HG03521 (cell line): Measurements from ENCODE around the gene HEPHL1.
A peak's percentile ranks its signal among the peaks of the same experiment; 100 is the strongest.
"Not testable (repeated sequence)": the region's sequence is repeated elsewhere in the genome, so short reads cannot be mapped to it uniquely, and the experiment has no call there.

ENCODE experiments used
- ATAC-seq: cut with Tn5 transposase; IDR thresholded peaks from one replicate; pipeline ENCODE4 v1.9.1; 2021; ENCODE audit warnings: mild to moderate bottlenecking, moderate library complexity; ENCODE audit not compliant: unreplicated experiment

Gene HEPHL1

DNA sequence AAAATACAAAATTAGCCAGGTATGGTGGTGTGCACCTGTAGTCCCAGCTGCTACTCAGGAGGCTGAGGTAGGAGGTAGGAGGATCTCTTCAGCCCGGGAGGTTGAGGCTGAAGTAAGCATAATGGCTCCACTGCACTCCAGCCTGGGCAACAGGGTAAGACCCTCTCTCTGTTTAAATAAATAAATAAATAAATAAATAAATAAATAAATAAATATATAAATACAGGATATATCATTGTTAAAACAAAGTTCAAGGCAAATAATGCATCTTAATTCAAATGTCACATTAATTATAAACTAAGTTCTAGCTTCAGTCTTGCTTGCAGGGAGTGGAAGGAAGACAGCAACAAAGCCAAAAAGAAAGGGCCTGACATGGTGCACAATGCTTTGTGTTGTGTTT is 63.0 kb downstream of the HEPHL1 start:
- no peak for ATAC-seq

DNA sequence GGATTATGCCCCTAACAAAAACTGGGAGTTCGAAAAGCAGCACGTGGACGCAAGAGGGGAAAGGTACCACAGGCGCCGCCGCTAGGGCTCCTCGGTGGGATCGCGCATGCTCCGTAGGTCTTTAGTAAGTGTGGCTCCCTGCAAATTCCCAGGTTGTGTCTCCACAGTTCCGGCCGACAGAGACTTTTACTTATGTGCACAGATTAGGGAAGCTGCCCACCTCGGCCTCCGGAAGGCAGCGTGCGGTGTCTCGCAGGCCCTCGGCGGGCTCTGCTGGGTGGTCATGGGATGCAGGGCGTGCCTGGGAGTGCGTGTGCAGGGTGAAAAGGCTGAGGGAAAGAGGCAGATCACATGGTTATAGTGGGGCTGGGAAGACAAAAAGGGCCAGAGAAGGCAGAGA is 67.8 kb downstream of the HEPHL1 start:
- ATAC-seq, result no peak

DNA sequence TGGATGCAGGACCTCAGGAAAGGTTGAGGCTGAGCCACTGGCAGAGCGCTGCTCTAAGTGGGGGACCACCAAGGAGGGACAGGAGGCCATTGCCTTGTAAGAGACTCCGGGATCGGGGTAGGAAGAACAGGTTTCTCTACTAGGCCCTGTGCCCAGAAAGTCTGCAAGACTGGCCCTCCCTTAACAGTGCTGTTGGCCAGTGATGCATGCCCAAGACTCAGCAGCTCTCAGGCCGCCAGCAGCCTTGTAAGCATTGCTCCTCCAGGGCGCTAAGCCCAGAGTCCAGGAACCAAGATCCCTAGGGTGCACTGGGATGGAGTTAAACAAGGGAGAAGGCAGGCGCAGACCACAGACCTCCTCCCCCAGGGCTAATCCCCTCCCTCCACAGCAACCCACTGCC is 68.2 kb downstream of the HEPHL1 start:
- ATAC-seq, result no peak

DNA sequence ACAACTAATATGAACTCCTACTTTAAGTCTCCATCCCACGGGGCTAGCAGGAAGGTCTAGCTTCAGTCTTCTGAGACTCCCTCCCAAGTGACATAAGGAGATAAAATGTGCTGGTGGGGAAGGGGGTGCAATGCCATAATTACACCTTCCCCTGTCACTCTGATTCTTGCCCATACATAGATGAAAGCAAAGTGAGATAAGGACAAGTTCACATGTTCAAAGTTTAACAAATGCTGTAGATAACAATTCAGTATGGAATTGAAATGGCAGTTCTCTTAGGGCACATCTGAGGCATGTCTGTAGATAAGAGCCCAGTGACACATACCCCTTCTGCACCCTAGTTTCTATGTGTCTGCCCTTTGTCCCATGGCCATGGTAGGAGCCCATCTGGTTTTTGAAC is 69.2 kb downstream of the HEPHL1 start:
- no peak for ATAC-seq

DNA sequence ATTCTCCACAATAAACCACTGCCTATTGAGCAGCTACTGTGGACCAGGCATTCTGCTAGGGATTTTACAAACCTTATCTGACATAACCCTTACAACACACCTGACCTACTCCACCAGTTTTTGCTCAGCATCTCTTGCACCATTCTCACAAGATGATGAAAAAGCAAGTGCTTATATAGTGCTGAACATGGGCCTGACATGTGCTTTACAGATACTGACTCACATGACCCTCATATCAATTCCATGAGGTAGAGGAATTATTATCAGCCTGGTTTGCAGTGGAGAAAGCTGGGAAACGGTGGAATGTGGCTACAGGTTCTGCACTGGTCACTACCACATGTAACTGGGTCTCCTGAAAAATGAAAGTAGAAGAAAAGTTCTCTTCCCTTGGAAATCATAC is 69.9 kb downstream of the HEPHL1 start:
- no peak for ATAC-seq

DNA sequence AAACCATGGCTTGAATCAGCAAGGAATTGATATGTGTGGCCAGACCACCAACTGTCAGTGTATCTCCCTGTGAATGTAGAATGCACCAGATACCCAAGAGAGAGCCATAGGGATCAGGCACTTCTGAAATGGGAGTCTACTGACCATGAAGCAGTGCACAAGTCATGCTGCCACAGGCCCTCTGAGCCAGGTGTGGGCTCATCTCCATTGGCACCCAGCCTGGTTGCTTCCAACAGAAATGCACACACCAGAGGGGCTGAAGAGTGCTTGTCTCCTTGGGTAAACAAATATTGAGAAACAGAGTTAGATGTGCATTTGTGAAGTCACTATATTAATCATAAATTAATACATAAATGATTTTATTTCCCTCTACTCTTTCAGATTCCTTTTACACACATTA is 79.1 kb downstream of the HEPHL1 start:
- no peak for ATAC-seq

DNA sequence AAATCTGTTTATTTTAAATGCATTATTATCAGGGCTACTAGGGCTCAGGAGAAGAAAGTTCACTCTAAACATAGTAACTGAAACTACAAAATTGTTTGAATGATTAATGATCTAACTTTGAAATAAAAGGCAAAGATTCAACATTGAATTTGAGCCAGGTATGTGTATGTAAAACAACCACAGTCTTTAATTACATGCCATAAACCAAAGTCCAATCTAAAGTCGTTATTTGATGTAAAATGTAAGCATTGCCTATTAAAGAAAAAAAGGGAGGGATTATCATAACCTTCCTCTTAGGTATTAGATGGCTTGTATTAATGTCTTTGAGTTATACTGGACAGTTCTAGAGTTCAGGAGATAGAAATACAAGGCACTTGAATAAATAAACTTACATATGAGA is 82.3 kb downstream of the HEPHL1 start:
- no peak for ATAC-seq

DNA sequence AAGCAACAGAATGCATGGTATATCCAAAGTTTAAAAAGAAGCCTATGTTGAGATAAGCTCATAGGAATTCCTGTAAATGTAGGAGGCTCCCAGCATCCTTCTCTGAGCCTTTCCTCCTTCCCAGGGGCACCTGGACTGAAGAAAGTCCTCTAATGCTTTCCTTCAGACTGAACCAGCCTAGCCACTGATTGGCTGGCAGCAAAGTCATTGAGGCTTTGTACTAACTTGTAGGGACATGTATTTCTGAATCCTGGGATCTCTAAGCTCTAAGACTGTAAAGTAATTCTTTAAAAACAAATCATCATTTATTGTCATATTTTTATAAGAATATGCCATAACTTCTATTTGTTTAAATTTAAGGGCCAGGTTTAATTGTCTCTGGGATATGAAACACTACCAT is 83.6 kb downstream of the HEPHL1 start:
- ATAC-seq, result no peak

DNA sequence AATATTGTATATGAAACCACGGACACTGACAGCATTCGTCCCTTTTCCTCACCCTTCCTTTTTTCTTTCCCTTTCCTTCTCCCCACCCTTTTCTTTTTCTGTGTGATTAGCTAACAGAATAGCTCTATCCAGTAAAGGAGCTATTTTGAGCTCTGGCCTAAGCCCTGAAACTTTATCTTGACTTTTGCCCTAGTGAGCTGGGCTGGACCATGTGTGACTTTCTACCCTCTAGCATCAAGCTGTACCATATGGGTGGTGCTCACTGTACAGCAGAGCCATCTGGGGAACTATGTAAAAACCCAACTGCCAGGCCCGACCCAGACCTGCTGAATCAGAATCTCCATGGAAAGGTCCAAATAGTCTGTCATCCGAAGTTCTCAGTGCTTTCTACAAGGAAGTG is 85.6 kb downstream of the HEPHL1 start:
- no peak for ATAC-seq

DNA sequence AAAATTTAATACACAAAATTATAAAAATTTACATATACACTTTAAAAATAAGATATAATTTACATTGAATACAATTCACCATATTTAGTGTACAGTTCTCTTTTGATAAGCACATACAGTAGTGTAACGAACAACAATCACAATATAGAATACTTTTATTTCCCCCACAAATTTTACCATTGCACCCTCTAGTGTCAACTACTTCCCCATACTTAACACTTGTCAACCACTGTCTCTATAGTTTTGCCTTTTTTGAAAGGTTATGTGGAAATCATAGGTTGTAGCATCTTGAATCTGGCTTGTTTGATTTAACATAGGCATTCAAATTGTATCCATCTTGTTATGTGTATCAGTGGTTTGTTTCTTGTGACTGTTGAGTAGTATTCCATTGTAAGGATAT is 86.2 kb downstream of the HEPHL1 start:
- ATAC-seq, result no peak

DNA sequence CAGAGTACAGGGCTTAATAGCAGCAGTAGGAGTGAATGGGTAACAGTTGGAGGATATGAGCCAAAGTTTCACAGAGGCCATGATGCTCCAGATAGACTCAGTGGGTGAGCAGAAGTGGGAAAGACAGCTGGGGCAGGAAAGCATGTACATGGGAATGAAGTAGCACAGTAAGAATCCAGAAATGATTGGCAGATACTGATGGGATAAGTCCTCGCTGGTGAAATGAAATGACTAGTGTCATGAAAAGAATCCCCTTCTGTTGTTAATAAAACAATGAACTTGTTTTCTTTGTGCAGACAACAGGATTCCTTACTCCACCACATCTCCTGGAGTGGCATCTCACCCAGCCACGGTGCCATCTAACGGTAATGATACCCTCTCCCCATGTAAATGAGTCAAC is 90.1 kb downstream of the HEPHL1 start:
- no peak for ATAC-seq

DNA sequence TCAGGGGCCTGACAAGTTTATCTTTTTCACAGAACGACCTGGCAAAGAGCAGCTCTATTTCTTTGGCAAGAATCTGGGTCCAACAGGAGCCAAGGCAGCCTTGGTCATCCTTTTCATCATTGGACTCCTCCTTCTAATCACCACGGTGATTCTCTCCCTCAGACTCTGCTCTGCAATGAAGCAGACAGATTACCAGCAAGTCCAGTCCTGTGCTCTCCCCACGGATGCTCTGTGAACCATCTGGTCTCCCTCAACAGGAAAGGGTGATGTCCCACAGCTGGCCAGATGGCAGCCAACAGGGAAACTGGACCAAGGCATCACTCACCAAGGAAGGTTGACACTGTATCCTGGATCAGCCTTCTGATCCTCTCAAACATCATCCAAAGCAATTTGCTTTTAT is 90.5 kb downstream of the HEPHL1 start:
- ATAC-seq, result no peak

DNA sequence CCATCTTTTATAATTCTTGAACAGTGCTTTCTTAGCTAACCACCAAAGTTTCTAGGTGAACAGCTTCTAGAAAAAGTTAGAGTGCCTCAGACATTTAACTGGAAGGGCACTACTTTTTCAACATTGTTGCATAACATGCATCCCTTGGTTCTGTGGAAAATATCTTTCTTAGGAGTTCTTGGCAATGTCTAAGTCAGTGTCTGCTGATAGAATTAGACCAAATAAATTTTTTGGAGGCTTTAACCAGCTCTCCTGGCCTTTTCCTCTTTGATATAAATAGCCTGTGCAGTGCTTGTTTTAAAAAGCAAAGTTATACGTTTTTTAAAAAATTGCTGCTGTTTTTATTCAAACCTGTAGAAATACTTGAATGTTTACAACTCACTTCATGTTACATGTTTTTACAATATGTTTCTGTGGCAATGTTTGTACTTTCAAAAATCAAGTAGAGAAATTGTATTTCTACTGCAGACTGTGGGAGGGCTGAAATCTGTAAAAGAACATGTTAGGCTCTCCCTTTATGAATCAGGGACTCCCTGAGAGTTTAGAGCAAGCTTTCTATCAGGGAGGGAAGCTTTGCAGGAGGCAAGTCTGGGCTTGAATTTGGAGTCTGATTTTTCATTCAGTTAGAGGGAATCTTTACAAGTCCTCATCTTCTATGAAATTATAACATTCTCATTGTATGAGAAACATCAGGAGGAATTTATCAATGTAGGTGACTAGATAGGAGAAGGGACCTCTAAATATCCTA is 91.2 kb downstream of the HEPHL1 start:
- ATAC-seq, result no peak

DNA sequence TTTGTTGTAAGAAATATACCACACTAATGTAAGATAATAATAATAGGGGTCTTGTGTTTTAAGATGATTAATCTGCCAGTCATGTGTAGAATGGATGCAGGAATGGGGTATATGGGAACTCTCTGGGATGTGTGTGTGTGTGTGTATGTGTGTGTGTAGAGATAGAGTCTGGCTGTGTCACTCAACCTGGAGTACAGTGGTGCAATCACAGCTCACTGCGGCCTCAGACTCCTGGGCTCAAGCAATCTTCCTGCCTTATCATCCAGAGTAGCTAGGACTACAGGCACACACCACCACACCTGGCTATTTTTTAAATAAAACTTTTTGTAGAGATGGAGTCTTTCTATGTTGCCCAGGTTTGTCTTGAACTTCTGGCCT is 96.0 kb downstream of the HEPHL1 start:
- ATAC-seq, result no peak

DNA sequence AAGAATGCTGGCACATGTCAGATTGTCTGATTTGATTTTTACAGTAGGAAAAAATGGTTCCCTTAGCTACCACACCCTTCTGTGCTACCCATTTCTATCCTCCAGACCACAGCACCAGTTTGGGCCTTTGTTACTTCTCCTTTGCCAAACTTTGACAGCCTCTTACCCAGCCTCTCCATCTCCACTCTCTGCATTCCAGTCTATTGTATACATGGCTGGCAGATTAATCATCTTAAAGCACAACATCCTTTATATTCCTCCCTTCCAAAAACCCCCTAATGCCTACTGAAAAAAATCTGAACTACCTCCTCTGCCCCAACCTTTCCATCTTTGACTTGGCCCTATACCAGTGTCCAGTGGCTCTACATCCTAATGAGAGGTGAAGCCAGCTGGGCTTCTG is 96.7 kb downstream of the HEPHL1 start:
- no peak for ATAC-seq

DNA sequence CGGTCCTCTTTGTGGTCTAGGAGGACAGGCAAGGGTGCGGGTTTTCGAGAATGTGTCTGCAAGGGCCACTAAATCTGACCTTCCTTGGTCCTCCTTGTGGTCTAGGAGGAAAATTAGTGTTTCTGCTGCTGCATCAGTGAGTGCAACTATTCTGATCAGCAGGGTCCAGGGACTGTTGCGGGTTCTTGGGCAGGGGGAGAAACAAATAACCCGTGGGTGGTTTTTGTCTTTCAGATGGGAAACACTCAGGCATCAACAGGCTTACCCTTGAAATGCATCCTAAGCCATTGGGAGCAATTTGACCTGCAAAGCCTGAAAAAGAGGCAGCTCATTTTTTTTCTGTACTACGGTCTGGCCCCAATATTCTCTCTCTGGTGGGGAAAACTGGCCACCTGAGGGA is 98.5 kb downstream of the HEPHL1 start:
- ATAC-seq, result not testable (repeated sequence)

DNA sequence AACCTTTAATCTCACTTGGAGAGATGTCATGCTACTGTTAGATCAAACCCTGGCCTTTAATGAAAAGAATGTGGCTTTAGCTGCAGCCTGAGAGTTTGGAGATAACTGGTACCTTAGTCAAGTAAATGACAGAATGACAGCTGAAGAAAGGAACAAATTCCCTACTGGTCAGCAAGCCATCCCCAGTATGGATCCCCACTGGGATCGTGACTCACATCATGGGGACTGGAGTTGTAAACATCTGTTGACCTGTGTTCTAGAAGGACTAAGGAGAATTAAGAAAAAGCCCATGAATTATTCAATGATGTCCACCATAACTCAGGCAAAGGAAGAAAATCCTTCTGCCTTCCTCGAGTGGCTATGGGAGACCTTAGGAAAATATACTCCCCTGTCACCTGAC is 99.4 kb downstream of the HEPHL1 start:
- ATAC-seq, result not testable (repeated sequence)

DNA sequence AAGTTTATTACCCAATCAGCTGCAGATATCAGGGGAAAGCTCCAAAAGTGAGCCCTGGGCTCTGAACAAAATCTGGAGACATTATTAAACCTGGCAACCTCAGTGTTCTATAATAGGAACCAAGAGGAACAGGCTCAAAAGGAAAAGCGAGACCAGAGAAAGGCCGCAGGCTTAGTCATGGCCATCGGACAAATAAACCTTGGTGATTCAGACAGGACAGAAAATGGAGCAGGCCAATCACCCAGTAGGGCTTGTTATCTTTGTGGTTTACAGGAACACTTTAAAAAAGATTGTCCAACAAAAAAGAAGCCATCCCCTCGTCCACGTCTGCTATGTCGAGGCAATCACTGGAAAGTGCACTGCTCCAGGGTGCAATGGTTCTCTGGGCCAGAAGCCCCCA is 99.8 kb downstream of the HEPHL1 start:
- ATAC-seq, result no peak

DNA sequence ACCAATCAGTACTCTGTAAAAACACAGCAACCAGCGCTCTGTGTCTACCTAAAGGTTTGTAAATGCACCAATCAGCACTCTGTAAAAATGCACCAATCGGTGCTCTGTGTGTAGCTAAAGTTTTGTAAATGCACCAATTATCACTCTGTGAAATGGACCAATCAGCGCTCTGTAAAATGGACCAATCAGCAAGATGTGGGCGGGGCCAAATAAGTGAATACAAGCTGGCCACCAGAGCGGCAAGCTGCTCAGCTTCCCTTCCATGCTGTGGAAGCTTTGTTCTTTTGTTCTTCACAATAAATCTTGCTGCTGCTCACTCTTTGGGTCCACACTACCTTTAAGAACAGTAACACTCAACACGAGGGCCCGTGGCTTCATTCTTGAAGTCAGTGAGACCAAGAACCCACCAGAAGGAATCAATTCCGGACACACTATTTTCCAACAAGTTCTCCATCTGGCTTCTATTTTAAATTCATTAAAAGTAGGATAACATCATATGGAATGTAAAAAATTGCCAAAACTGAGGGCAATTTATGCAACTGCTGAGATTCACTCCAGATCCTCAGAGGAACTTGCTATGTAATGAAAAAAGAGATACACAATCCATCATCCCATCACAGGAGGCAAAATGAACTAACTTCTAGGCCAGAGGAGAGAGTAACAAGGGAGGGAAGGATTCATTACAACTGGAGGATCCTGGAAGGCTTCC is 104.4 kb downstream of the HEPHL1 start:
- ATAC-seq, result no peak

DNA sequence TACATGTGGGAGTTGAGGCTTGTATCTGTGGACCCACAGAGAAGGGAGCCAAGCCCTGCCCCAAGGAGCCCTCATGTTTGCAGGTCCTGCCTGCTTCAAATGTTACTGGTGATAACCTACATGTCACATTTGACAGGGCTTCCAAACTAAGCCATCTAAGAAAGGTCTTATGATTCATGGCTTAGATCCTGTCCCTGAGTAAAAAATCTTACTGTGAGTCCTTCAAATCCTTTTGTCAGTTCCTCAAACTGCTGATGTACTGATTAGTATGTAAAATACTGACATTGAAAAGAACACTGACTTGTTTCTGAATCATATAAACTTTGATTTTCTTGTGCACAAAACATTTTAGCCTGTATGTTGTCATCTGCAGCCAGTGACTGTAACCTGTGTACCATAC is 106.5 kb downstream of the HEPHL1 start:
- ATAC-seq, result no peak

DNA sequence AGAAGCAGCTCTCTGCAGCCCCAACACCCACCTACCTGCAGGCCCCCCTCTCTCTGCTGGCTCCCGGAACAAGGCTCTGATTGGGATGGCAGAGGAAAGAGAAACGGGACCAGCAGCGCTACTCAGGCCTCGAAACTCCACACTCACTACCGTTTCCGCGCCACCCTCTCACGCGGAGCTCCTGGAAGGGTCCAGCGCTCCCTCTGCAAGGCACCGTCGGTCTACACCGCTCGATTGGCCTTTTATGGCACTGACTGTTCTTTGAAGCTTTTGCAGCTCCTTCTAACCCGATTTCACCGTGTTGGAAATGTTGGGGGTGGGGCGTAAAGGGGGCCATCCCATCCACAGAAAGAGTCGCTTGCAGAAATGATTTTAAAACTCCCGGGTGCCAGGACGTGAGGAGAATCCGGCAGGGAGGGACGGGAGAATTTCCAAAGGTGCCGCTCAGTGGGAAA is 107.2 kb downstream of the HEPHL1 start:
- peak; percentile 17 for ATAC-seq

DNA sequence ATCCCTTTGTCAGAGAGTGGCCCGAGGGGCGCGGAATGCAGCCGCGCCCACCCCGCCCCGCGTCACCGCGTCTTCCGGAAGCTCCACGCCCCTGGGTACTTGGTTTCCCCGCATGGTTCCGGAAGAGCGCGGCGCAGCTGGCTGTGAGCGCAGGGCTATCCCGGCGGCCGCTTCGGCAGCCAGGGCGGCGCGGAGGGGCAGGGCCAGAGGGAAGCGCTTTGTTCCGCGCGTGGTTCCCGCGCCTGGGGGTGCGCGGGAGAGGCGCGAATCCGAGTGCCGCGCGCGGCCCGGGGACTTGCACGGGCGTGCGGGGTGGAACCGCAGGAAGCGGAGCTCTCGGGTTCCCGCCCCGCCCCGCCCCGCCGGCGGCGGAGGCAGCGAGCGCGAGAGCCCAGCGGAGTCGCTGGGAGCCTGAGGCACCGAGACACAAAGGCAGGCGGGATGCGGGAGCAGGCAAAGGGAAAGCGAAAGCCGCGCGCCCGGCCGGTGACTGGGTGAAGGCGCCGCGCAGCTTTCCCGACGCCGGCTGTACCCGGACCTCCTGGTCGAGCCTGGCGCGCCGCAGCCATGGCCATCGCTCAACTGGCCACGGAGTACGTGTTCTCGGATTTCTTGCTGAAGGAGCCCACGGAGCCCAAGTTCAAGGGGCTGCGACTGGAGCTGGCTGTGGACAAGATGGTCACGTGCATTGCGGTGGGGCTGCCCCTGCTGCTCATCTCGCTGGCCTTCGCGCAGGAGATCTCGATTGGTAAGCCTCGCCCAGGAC is 107.8 kb downstream of the HEPHL1 start, which contains the start of gene PANX1:
Gene PANX1, plus strand, starts transcription at position 96 of the 766 bp plus-strand sequence. Its CDS starts 472 bp downstream, at position 568.
- peak; percentile 77 for ATAC-seq
